Colonic mucosa (tissue), 4 donors: ENCODE results near the gene CHCHD3. TPM values are rescaled to one million over a fixed set of nuclear protein-coding genes. Genes with fewer than 3 reads are reported as not detected.

Experiments used
- DNase-seq: peaks from one replicate; pipeline ENCODE4 v3.0.0-alpha.2; 2020
- H3K27ac ChIP-seq: fragments of 200-600 bp; one replicate; pipeline ENCODE4 v1.8.0; 2021
- H3K27me3 ChIP-seq: fragments of 200-600 bp; one replicate; pipeline ENCODE4 v1.8.0; 2021
- H3K36me3 ChIP-seq: fragments of 200-600 bp; one replicate; pipeline ENCODE4 v1.8.0; 2021
- H3K4me1 ChIP-seq: fragments of 200-600 bp; one replicate; pipeline ENCODE4 v1.8.0; 2021; ENCODE audit warnings: mild to moderate bottlenecking
- H3K4me3 ChIP-seq: fragments of 200-600 bp; one replicate; pipeline ENCODE4 v1.8.0; 2021
- H3K9ac ChIP-seq, 2 donors: one replicate each; pipeline ENCODE4 v1.7.0; 2013; ENCODE audit warnings: control low read depth in 2 of 2, low read depth in 2 of 2, low read length in 2 of 2
- H3K9me3 ChIP-seq: fragments of 200-600 bp; one replicate; pipeline ENCODE4 v1.8.0; 2021
- CTCF ChIP-seq: fragments of 200-600 bp; IDR thresholded peaks from one replicate; pipeline ENCODE4 v1.8.0; 2022; ENCODE audit warnings: antibody characterized with exemption, mild to moderate bottlenecking
- intact Hi-C: fragments of 100-400 bp; cut with DNase I; formaldehyde crosslinking; loops from one replicate; pipeline ENCODE4 v1.14.1; 2022
- total RNA-seq, 2 donors: library from RNA; stranded (reverse); fragmentation: NEBNext Ultra II Directional in 1 of 2; extraction: Animal tissue kit (Norgen Biotek cat#: 25700) in 1 of 2; gene quantifications; one replicate each; pipeline ENCODE4 v1.2.1, GENCODE V29; 2021
- donor health status: healthy.
- donor health status: DM: no; HTN: no; CAD: no.
- donor health status: DM: no; HTN: no; CAD: no.

Gene CHCHD3
- total RNA-seq, 2 donors from 2014 or later = 81.5 to 112 TPM

- no peak for TF ChIP-seq CTCF
- Histone ChIP-seq H3K9ac (no peak overlapping the region), H3K4me3 (no peak overlapping the region), H3K9me3 (no peaks in the 10 kb centered on the region), H3K27ac (no peak overlapping the region), H3K36me3 (no peaks in the 10 kb centered on the region), H3K27me3 (no peaks in the 10 kb centered on the region), H3K4me1 (no peaks in the 10 kb centered on the region)
- DNase-seq = no peak
- intact Hi-C loops = no loop called here
Measured at GRCh38 chr7:132755538-132756483, 326.1 kb downstream of the CHCHD3 start.

GRCh38 chr7:132752431-132752830, 329.5 kb downstream of the CHCHD3 start:
- no peak overlapping the region for H3K27ac ChIP-seq
- TF ChIP-seq CTCF = no peak
- DNase-seq = no peak
- H3K27me3 ChIP-seq = no peaks in the 10 kb centered on the region
- no peak overlapping the region for H3K9ac ChIP-seq
- H3K4me1 ChIP-seq = no peaks in the 10 kb centered on the region
- no peak overlapping the region for H3K4me3 ChIP-seq
- intact Hi-C loops = no loop called here
- no peaks in the 10 kb centered on the region for H3K9me3 ChIP-seq
- H3K36me3 ChIP-seq = no peaks in the 10 kb centered on the region

- H3K4me1 ChIP-seq = no peaks in the 10 kb centered on the region
- no peak overlapping the region for H3K9ac ChIP-seq
- H3K9me3 ChIP-seq = no peaks in the 10 kb centered on the region
- no peaks in the 10 kb centered on the region for H3K36me3 ChIP-seq
- no peak overlapping the region for H3K27ac ChIP-seq
- TF ChIP-seq CTCF = no peak
- DNase-seq = no peak
- intact Hi-C loops = no loop called here
- H3K4me3 ChIP-seq = no peak overlapping the region
- H3K27me3 ChIP-seq = no peaks in the 10 kb centered on the region
Measured at GRCh38 chr7:132751244-132751647, 330.6 kb downstream of the CHCHD3 start.

GRCh38 chr7:132750530-132751217, 331.2 kb downstream of the CHCHD3 start:
- Histone ChIP-seq H3K9me3 (no peaks in the 10 kb centered on the region), H3K27ac (no peak overlapping the region), H3K27me3 (no peaks in the 10 kb centered on the region), H3K36me3 (no peaks in the 10 kb centered on the region), H3K4me1 (no peaks in the 10 kb centered on the region), H3K9ac (no peak overlapping the region), H3K4me3 (no peak overlapping the region)
- no peak for TF ChIP-seq CTCF
- DNase-seq = no peak
- intact Hi-C loops = no loop called here

GRCh38 chr7:132750096-132750495, 331.8 kb downstream of the CHCHD3 start:
- H3K9ac ChIP-seq = no peak overlapping the region
- no peaks in the 10 kb centered on the region for H3K9me3 ChIP-seq
- no peaks in the 10 kb centered on the region for H3K27me3 ChIP-seq
- no peak overlapping the region for H3K4me3 ChIP-seq
- H3K36me3 ChIP-seq = no peaks in the 10 kb centered on the region
- H3K4me1 ChIP-seq = no peaks in the 10 kb centered on the region
- no peak overlapping the region for H3K27ac ChIP-seq
- intact Hi-C loops = no loop called here
- no peak for DNase-seq
- TF ChIP-seq CTCF = no peak
